Measurements from ENCODE around the gene NAGLU. TPM values are rescaled to one million over a fixed set of nuclear protein-coding genes. Genes with fewer than 3 reads are reported as not detected.
A peak's percentile ranks its signal among the peaks of the same experiment; 100 is the strongest.

NAGLU gene
- total RNA-seq, 3 donors from 2014 or later = 42.9 to 101 (median 48.4) TPM

DNA sequence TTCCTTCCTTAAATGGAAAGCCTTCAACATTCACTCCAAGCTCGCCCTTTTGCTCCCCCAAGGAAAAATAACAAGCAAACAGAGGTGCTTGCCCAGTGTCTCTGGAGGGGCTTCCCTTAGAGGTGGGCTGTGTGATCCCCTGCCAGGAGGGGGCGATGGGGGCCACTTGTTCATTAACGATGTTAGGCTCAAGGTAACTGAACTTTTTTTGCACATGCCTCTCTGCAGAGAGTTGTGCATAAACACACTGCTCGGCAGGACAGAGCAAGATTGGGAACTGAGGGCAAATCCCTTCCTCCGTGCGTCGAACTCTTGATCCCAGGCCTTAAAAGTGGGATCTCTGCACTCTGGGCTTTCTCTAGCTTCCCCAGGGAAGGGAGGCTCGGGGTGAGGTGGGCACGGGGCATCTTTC lies 15.5 kb upstream of the NAGLU start:
- H3K36me3 ChIP-seq = no peaks in the 10 kb centered on the region
- peak overlapping the region; percentile 96 to 99 for H3K27ac ChIP-seq
- peaks cover 40 to 52% of the 10 kb centered on the region in 2 donors for H3K4me1 ChIP-seq
- DNase-seq (ENCODE audit: low spot score in 2 of 2) = no peak
- H3K27me3 ChIP-seq = no peaks in the 10 kb centered on the region
- no peaks in the 10 kb centered on the region for H3K9me3 ChIP-seq
- peak overlapping the region in 2 of 3 donors; percentile 8 to 47 for H3K4me3 ChIP-seq
- intact Hi-C loops (cut with DNase I; ENCODE audit: low total_unique reads) = no loop called here
- TF ChIP-seq POLR2A (IDR thresholded peaks at IDR 0.05) = no peak
- no peak for TF ChIP-seq POLR2AphosphoS5 (IDR thresholded peaks at IDR 0.05)
- TF ChIP-seq, protein P1, sequence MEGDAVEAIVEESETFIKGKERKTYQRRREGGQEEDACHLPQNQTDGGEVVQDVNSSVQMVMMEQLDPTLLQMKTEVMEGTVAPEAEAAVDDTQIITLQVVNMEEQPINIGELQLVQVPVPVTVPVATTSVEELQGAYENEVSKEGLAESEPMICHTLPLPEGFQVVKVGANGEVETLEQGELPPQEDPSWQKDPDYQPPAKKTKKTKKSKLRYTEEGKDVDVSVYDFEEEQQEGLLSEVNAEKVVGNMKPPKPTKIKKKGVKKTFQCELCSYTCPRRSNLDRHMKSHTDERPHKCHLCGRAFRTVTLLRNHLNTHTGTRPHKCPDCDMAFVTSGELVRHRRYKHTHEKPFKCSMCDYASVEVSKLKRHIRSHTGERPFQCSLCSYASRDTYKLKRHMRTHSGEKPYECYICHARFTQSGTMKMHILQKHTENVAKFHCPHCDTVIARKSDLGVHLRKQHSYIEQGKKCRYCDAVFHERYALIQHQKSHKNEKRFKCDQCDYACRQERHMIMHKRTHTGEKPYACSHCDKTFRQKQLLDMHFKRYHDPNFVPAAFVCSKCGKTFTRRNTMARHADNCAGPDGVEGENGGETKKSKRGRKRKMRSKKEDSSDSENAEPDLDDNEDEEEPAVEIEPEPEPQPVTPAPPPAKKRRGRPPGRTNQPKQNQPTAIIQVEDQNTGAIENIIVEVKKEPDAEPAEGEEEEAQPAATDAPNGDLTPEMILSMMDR (IDR thresholded peaks at IDR 0.05) = no peak

DNA sequence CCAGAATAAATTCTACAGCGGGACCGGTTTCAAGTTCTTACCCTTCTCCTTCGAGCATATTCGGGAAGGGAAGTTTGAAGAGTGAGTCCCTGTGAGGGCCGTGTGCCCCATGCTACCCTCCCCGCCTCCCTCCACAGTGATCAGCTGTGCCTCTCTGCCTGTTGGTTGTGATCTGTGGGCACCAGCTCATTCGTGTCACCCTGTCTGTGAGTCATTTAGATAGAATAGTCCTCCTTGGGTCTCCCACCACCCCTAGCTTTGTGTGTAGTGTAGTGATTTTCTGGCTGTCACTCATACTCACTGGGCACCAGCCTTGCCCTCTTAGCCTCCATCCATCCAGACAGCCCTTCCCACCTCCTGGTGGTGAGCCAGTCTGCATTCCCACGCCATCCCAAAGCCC lies 15.0 kb upstream of the NAGLU start:
- intact Hi-C loops (cut with DNase I; ENCODE audit: low total_unique reads) = no loop called here
- H3K36me3 ChIP-seq = no peaks in the 10 kb centered on the region
- no peaks in the 10 kb centered on the region for H3K9me3 ChIP-seq
- no peak for TF ChIP-seq POLR2A (IDR thresholded peaks at IDR 0.05)
- TF ChIP-seq, protein P1 (IDR thresholded peaks at IDR 0.05) = no peak
- H3K27me3 ChIP-seq = no peaks in the 10 kb centered on the region
- DNase-seq (ENCODE audit: low spot score in 2 of 2) = no peak
- peak overlapping the region; percentile 96 to 99 for H3K27ac ChIP-seq
- peaks cover 40 to 52% of the 10 kb centered on the region in 2 donors for H3K4me1 ChIP-seq
- H3K4me3 ChIP-seq = peak overlapping the region in 1 of 3 donors; percentile 47

DNA sequence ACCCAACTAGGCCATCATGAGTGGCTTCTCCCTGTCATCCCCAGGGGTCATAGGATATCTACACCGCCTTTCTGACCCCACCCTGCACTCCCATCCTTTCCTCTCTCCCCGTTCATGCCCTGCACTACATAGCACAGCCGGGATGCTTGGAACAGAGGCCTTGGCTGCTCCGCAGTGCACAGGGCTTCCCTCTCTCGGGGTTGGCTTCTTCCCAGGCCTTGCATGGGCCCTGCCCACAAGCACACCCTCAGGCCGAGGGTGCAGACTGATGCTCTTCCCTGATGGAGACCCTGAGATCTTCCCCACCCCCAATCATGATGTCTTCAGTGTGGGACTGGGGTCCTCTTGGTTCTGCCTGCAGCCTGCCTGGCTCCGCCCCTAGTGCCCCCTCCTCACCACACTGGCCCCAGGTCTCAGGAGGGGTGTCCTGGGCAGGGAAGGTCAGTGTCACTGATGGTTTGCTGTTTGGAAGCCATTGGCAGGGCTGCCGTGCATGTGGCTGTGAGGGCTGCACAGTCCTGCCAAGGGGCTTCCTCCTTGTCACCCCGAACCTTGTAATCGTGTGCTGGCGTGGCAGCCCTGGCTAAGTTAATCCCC lies 14.3 kb upstream of the NAGLU start:
- TF ChIP-seq POLR2A (IDR thresholded peaks at IDR 0.05) (no peak), POLR2AphosphoS5 (IDR thresholded peaks at IDR 0.05) (no peak)
- TF ChIP-seq, protein P1 (IDR thresholded peaks at IDR 0.05) = no peak
- Histone ChIP-seq H3K4me1 (peaks cover 40 to 52% of the 10 kb centered on the region in 2 donors), H3K9me3 (no peaks in the 10 kb centered on the region), H3K27me3 (no peaks in the 10 kb centered on the region), H3K4me3 (no peak overlapping the region), H3K36me3 (no peaks in the 10 kb centered on the region), H3K27ac (peak overlapping the region; percentile 96 to 99)
- intact Hi-C loops (cut with DNase I; ENCODE audit: low total_unique reads) = no loop called here
- DNase-seq (ENCODE audit: low spot score in 2 of 2) = no peak

DNA sequence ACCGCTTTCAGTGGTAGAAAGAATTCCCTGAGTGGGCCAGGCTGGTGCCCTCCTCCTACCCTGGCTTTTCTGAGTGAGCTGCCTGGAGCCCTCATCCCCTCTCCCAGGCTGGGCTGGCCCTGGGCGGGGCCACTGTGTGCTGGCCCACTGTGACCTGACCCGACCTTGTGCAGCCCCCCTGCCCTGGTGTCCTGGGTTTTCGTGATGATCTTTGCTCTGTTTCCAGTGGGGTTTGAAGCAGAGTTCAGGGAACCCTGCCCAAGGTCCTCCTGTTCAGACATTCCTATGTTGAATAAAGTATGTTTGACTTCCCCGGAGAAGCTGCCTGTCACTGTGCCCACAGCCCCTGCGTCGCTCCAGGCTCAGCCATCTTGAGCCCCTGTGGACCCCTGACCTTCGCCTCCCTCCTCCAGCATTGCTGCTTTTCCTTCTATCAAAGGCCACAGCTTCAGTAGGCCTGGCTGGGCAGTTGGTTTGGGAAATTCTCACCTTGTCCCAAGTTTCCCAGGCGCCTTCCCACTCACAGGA lies 13.7 kb upstream of the NAGLU start:
- H3K4me3 ChIP-seq = no peak overlapping the region
- H3K27ac ChIP-seq = peak overlapping the region; percentile 96 to 99
- no peaks in the 10 kb centered on the region for H3K36me3 ChIP-seq
- H3K4me1 ChIP-seq = peaks cover 39 to 52% of the 10 kb centered on the region in 2 donors
- H3K27me3 ChIP-seq = no peaks in the 10 kb centered on the region
- no peaks in the 10 kb centered on the region for H3K9me3 ChIP-seq
- TF ChIP-seq, protein P1 (IDR thresholded peaks at IDR 0.05) = no peak
- TF ChIP-seq POLR2A (IDR thresholded peaks at IDR 0.05) (no peak), POLR2AphosphoS5 (IDR thresholded peaks at IDR 0.05) (no peak)
- intact Hi-C loops (cut with DNase I; ENCODE audit: low total_unique reads) = no loop called here
- no peak for DNase-seq (ENCODE audit: low spot score in 2 of 2)

DNA sequence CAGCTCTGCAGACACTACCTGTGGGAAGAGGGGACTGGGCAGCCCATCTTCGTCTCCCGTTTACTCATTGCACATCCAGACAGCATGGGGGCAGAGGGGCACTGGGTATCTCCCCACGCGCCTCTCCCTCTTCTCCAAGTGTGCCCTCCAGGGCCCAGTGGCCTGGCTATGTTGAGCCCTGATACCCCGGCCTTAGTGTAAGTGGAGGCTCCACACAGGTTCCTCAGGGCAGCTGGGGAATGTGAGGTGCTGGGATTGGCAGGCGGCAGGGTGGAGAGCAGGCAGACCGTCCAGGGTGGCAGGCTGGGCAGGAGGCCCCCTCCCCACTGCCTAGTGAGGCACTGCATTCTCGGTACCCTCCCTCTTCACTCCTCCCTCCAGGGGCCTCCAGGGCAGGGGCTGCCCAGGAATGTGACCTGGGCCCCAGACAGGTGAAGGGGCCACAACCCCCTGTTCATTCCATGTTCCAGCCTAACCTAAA lies 13.2 kb upstream of the NAGLU start:
- DNase-seq (ENCODE audit: low spot score in 2 of 2) = no peak
- intact Hi-C loops (cut with DNase I; ENCODE audit: low total_unique reads) = no loop called here
- Histone ChIP-seq H3K4me1 (peaks cover 34 to 51% of the 10 kb centered on the region in 2 donors), H3K36me3 (no peaks in the 10 kb centered on the region), H3K27ac (peak overlapping the region; percentile 96 to 99), H3K27me3 (no peaks in the 10 kb centered on the region), H3K9me3 (no peaks in the 10 kb centered on the region), H3K4me3 (no peak overlapping the region)
- TF ChIP-seq POLR2AphosphoS5 (IDR thresholded peaks at IDR 0.05) = no peak
- no peak for TF ChIP-seq POLR2A (IDR thresholded peaks at IDR 0.05)
- TF ChIP-seq, protein P1 (IDR thresholded peaks at IDR 0.05) = no peak
